GM12801 (cell line): ENCODE data around the gene NAXE.

Experiments
- TF ChIP-seq, protein P1 (sequence below): IDR thresholded peaks from one replicate; pipeline ENCODE4 v1.5.1; 2011; ENCODE audit warnings: control low read depth; ENCODE audit not compliant: insufficient read length; ENCODE audit errors: extremely low read depth

The NAXE gene

GRCh38 chr1:156591432-156592157 lies at the start of gene NAXE:
NAXE (plus strand) TSS chr1:156591776; CDS start chr1:156591805, 29 bp downstream.
- TF ChIP-seq, protein P1, sequence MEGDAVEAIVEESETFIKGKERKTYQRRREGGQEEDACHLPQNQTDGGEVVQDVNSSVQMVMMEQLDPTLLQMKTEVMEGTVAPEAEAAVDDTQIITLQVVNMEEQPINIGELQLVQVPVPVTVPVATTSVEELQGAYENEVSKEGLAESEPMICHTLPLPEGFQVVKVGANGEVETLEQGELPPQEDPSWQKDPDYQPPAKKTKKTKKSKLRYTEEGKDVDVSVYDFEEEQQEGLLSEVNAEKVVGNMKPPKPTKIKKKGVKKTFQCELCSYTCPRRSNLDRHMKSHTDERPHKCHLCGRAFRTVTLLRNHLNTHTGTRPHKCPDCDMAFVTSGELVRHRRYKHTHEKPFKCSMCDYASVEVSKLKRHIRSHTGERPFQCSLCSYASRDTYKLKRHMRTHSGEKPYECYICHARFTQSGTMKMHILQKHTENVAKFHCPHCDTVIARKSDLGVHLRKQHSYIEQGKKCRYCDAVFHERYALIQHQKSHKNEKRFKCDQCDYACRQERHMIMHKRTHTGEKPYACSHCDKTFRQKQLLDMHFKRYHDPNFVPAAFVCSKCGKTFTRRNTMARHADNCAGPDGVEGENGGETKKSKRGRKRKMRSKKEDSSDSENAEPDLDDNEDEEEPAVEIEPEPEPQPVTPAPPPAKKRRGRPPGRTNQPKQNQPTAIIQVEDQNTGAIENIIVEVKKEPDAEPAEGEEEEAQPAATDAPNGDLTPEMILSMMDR, result no peak

- TF ChIP-seq, protein P1, result no peak
These were observed 48.5 kb upstream of the NAXE start for GRCh38 chr1:156543066-156543465.

DNA sequence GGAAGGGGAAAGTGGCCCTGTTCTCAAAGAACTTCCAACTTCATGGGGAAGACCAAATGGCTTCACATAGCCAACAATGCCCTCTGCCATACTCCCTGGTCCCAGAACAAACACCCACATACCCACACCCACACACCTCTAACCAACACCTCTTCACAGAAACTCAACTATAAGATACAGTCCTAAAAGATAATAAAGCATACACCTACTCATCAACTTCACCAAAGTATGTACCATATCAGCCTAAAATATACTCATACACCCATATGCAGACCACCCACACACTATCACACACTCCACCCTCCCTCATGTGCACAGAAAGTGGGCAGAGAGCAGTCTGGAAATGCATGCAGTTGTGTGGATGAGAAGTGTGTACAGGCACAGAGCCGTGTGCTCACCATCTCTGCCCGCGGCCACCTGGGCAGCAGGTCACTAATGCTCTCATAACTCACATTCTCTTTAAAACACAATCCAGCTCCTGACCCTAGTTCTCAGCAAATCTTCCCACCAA lies 46.9 kb upstream of the NAXE start:
- TF ChIP-seq, protein P1, result no peak

GRCh38 chr1:156546267-156546666 lies 45.3 kb upstream of the NAXE start:
- TF ChIP-seq, protein P1, result no peak

GRCh38 chr1:156547434-156547833 lies 44.1 kb upstream of the NAXE start:
- TF ChIP-seq, protein P1, result no peak

GRCh38 chr1:156547982-156548381 lies 43.6 kb upstream of the NAXE start:
- TF ChIP-seq, protein P1, result no peak

- TF ChIP-seq, protein P1, result no peak
These were observed 42.2 kb upstream of the NAXE start for GRCh38 chr1:156549390-156549789.
